ENCODE results near the gene POLE2.

POLE2 gene

DNA sequence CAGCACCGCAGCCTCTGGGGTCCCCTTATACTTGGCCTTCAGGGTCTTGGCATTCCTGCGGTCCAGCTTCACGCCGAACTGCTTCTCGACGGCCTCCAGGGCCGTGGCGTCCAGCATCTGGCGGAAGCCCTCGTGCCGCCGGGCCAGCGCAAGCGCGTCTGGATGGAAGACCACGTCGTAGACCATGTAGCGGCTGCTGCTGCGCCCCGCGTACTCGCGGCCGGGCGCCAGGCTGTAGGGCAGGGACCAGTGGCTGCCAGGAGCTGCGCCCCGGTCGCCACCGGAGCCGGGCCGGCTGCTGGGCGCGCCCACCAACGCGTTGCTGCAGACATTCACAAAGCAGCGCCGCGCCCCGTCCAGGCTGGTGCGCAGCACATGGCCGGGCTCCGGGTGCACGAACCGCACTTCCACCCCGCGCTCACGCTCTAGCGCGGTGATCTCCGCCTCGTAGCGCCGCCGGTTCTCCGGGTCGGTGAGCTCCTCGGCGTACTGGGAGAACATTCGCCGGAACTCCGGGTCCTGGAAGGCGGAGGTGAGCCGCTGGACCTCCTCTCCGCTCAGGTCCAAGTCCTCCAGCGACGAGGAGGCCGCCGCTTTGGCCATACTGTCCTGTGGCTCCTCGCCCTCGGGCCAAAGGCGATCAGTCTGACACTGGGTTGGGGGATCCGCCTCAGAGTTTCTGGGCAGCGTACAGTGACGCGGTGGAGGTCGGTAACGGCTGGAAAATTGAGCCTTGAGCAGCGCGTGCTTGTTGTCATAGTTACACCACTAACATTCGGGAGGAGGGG is 53.3 kb downstream of the POLE2 start, which contains the start of gene DNAAF2:
TSS of gene DNAAF2 (minus strand) at position 698 of the 788 bp plus-strand sequence. CDS start at position 603, 95 bp downstream.
- no peaks in the 10 kb centered on the region for H3K9me3 ChIP-seq (ENCODE audit: severe bottlenecking)
- H3K27me3 ChIP-seq (ENCODE audit: insufficient read depth, low read depth, severe bottlenecking) = no peaks in the 10 kb centered on the region
- H3K36me3 ChIP-seq = peaks cover 31% of the 10 kb centered on the region
- H3K27ac ChIP-seq = peak within 1 kb of the TSS; percentile 89
- TF ChIP-seq, protein P1, sequence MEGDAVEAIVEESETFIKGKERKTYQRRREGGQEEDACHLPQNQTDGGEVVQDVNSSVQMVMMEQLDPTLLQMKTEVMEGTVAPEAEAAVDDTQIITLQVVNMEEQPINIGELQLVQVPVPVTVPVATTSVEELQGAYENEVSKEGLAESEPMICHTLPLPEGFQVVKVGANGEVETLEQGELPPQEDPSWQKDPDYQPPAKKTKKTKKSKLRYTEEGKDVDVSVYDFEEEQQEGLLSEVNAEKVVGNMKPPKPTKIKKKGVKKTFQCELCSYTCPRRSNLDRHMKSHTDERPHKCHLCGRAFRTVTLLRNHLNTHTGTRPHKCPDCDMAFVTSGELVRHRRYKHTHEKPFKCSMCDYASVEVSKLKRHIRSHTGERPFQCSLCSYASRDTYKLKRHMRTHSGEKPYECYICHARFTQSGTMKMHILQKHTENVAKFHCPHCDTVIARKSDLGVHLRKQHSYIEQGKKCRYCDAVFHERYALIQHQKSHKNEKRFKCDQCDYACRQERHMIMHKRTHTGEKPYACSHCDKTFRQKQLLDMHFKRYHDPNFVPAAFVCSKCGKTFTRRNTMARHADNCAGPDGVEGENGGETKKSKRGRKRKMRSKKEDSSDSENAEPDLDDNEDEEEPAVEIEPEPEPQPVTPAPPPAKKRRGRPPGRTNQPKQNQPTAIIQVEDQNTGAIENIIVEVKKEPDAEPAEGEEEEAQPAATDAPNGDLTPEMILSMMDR (IDR thresholded peaks at IDR 0.05; ENCODE audit: low read depth, low read length) = no peak
- peak within 1 kb of the TSS; percentile 85 for H3K4me3 ChIP-seq (ENCODE audit: low read depth, low read length)
- DNase-seq = peak; percentile 66

DNA sequence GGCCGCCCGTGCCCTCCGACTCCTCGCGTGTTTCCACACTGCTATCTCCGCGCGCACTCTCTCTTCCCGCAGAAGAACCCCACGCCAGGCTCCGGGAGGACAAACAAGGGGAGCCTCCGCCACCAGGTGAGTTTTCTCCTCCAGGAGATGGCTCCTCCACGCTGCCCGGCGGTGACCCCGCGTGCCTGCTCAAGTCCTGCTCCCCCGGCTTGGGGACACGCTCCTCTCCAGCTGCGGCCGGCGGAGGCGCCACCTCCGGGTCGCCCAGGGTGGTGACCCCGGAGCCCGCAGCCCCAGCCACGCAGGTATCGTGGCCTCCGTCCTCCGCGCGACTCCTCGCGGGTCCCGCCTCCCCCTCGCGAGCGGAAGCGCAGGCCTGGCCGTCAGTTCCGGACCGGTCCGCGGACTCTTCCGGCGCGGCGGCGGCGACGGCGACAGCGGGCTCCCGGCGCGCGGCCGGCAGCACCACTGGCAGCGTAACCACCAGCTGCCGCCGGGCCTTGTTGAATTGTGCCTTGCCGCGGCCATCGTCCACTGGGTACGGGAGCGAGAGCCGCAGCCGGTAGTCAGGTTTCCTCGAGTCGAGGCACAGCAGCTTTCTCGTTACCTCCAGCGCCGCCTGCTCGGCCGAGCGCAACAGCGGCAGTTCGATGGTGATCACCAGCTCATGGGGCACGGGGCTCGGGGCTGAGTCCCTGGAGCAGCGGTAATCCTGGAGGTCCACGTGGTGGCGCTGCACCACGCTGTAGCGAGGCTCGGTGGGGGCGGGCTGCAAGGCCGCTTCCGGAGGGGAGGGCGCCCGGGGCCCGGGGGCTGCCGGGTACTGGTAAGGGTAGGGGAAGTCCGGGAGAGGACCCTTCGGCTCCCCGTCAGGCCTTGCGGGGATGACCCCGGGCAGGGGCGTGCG is 54.1 kb downstream of the POLE2 start:
- H3K27me3 ChIP-seq (ENCODE audit: insufficient read depth, low read depth, severe bottlenecking) = no peaks in the 10 kb centered on the region
- H3K4me3 ChIP-seq (ENCODE audit: low read depth, low read length) = peak overlapping the region; percentile 85
- TF ChIP-seq, protein P1 (IDR thresholded peaks at IDR 0.05; ENCODE audit: low read depth, low read length) = peak; percentile 89
- DNase-seq = peak; percentile 96
- no peaks in the 10 kb centered on the region for H3K9me3 ChIP-seq (ENCODE audit: severe bottlenecking)
- H3K27ac ChIP-seq = peak overlapping the region; percentile 89
- H3K36me3 ChIP-seq = peaks cover 30% of the 10 kb centered on the region

GRCh38 chr14:49623941-49624839 is 63.8 kb downstream of the POLE2 start:
- DNase-seq = no peak
- Histone ChIP-seq H3K4me3 (ENCODE audit: low read depth, low read length) (no peak overlapping the region), H3K27me3 (ENCODE audit: insufficient read depth, low read depth, severe bottlenecking) (no peaks in the 10 kb centered on the region), H3K9me3 (ENCODE audit: severe bottlenecking) (no peaks in the 10 kb centered on the region), H3K27ac (no peak overlapping the region), H3K36me3 (peaks cover 57% of the 10 kb centered on the region)
- TF ChIP-seq, protein P1 (IDR thresholded peaks at IDR 0.05; ENCODE audit: low read depth, low read length) = no peak

DNA sequence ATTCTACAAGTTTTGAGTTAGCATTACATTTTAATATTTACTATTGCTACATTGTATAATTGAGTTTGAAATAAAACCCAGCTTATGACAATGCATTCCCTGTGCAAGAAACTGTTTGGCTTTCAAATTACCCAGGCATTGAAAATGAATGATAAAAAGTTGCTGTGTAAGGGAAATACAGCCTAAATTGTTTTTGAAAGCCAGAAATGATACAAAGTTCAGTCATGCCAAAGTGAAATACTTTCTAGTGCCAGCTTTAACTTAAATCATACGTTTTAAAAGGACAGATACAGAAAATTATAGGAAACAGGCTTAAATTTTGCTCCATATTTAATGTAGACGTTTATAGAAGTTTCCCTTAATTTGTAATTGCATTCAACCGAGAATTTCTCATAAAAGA is 64.6 kb downstream of the POLE2 start:
- peaks cover 63% of the 10 kb centered on the region for H3K36me3 ChIP-seq
- no peak overlapping the region for H3K27ac ChIP-seq
- DNase-seq = no peak
- H3K4me3 ChIP-seq (ENCODE audit: low read depth, low read length) = no peak overlapping the region
- TF ChIP-seq, protein P1 (IDR thresholded peaks at IDR 0.05; ENCODE audit: low read depth, low read length) = no peak
- H3K9me3 ChIP-seq (ENCODE audit: severe bottlenecking) = no peaks in the 10 kb centered on the region
- no peaks in the 10 kb centered on the region for H3K27me3 ChIP-seq (ENCODE audit: insufficient read depth, low read depth, severe bottlenecking)

GRCh38 chr14:49622022-49622607 is 65.9 kb downstream of the POLE2 start:
- Histone ChIP-seq H3K36me3 (peaks cover 63% of the 10 kb centered on the region), H3K4me3 (ENCODE audit: low read depth, low read length) (peak overlapping the region; percentile 94), H3K27ac (no peak overlapping the region), H3K9me3 (ENCODE audit: severe bottlenecking) (no peaks in the 10 kb centered on the region), H3K27me3 (ENCODE audit: insufficient read depth, low read depth, severe bottlenecking) (no peaks in the 10 kb centered on the region)
- no peak for DNase-seq
- TF ChIP-seq, protein P1 (IDR thresholded peaks at IDR 0.05; ENCODE audit: low read depth, low read length) = no peak
